K562 (cell line): ENCODE results near the gene NDOR1.

Experiments
- GABPA ChIP-seq: fragments of 200-800 bp; sonication (Bioruptor generic); conservative IDR thresholded peaks from 2 replicates; pipeline ENCODE4 v1.6.1; 2016; ENCODE audit warnings: low read depth, missing genetic modification characterization, missing compliant biosample characterization
- TF ChIP-seq, protein P1 (sequence below): sonication (generic); formaldehyde crosslinking; IDR thresholded peaks from 2 replicates; pipeline ENCODE4 v1.8.0; 2022; ENCODE audit warnings: mild to moderate bottlenecking, missing genetic modification reagents

DNA sequence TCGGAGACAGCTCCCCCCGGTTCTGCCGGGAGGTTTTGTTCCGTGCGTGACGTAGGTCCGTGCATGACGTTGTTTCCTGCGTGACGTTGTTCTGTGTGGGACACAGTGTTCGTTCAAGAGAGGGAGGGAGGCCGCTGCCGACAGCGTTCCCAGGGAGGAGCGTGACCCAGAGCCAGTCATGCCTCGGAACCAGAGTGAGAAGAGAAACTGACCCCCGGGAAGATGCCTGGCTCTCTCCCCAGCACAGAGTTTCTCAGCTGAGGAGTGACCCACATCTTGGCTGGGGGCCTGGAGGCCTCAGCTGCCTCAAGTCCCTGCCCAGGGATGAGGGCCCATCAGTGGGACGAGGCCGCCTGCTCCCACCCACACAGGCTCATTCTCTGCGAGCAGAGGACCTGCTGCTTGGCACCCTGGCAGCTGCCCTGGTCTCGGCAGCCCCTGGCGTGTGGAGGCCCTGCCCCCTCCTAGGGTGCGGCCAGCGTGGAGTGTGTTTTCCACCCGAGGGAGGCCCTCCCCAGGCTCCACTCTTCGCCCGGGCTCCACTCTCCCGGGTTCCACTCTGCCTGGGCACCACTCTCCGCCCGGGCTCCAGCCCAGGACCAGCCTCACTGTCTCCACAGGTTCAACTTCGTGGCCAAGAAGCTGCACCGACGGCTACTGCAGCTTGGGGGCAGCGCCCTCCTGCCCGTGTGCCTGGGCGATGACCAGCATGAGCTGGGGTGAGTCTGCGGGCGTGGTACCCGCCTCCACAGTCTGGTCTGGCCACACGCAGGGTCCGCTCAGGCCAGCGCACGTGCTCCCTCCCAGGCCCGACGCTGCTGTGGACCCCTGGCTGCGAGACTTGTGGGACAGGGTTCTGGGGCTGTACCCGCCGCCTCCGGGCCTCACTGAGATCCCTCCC lies 7.9 kb downstream of the NDOR1 start:
- TF ChIP-seq, protein P1, sequence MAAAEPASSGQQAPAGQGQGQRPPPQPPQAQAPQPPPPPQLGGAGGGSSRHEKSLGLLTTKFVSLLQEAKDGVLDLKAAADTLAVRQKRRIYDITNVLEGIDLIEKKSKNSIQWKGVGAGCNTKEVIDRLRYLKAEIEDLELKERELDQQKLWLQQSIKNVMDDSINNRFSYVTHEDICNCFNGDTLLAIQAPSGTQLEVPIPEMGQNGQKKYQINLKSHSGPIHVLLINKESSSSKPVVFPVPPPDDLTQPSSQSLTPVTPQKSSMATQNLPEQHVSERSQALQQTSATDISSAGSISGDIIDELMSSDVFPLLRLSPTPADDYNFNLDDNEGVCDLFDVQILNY (CRISPR knock-in tag): no peak
- TF ChIP-seq GABPA (tag): no peak
